Stomach (tissue), 9 donors: ENCODE measurements around the gene CSMD2. TPM values are rescaled to one million over a fixed set of nuclear protein-coding genes. Genes with fewer than 3 reads are reported as not detected.

Experiments
- DNase-seq, 2 donors: peaks; one replicate each; pipeline versions ENCODE4 v3.0.0 to v3.0.0-alpha.2; 2013 to 2019
- H3K27ac ChIP-seq, 5 donors: fragments of 200-600 bp in 4 of 5; sonication (generic) in 4 of 5; one replicate each; pipeline ENCODE4 v1.5.1; 2013 to 2019; ENCODE audit warnings: mild to moderate bottlenecking in 1 of 5, moderate library complexity in 1 of 5
- H3K27me3 ChIP-seq, 3 donors: fragments of 200-600 bp; sonication (generic); one replicate each; pipeline ENCODE4 v1.5.1; 2017 to 2019; ENCODE audit warnings: mixed run types in 1 of 3
- H3K36me3 ChIP-seq, 4 donors: fragments of 200-600 bp; sonication (generic); 1 replicate in 3 of 4; 2 replicates in 1 of 4; pipeline ENCODE4 v1.5.1; 2016 to 2019
- H3K4me1 ChIP-seq, 4 donors: fragments of 200-600 bp; sonication (generic); one replicate each; pipeline ENCODE4 v1.5.1; 2016 to 2019
- H3K4me3 ChIP-seq, 4 donors: fragments of 200-600 bp; sonication (generic) in 3 of 4; one replicate each; pipeline ENCODE4 v1.5.1; 2016 to 2019; ENCODE audit warnings: mild to moderate bottlenecking in 1 of 4
- H3K9me3 ChIP-seq, 4 donors: fragments of 200-600 bp; sonication (generic); one replicate each; pipeline ENCODE4 v1.5.1; 2016 to 2019
- CTCF ChIP-seq, 7 experiments: fragments of 450-650 bp in 4 of 7; fragments of 200-600 bp in 3 of 7; sonication (generic) in 3 of 7; IDR thresholded peaks; one replicate each; pipeline ENCODE4 v1.5.1; 2016 to 2019; ENCODE audit warnings: antibody characterized with exemption in 7 of 7, control low read depth in 2 of 7, mild to moderate bottlenecking in 1 of 7
- EP300 ChIP-seq: sonication (generic); formaldehyde crosslinking; IDR thresholded peaks from one replicate; pipeline ENCODE4 v1.6.1; 2017; ENCODE audit warnings: antibody characterized with exemption
- POLR2A ChIP-seq, 4 donors: fragments of 450-650 bp; IDR thresholded peaks; one replicate each; pipeline ENCODE4 v1.6.1; 2016; ENCODE audit warnings: antibody characterized with exemption in 4 of 4, control low read depth in 2 of 4, mild to moderate bottlenecking in 1 of 4, moderate library complexity in 1 of 4
- POLR2AphosphoS5 ChIP-seq, 3 donors: sonication (generic); formaldehyde crosslinking; IDR thresholded peaks; one replicate each; pipeline ENCODE4 v1.6.1; 2016; ENCODE audit warnings: antibody characterized with exemption in 3 of 3
- WGBS, 5 donors: extraction: QIAGEN DNeasy Blood & Tissue Kit in 3 of 5; methylation state at CpG; one replicate each; pipeline versions ENCODE4 v1.1.5 to v1.1.7; 2013 to 2018; 5-methylcytosine and 5-hydroxymethylcytosine counted together
- intact Hi-C: fragments of 100-400 bp; cut with DNase I; formaldehyde crosslinking; loops from one replicate; pipeline ENCODE4 v1.15.1; 2023; ENCODE audit warnings: low total_unique reads
- polyA plus RNA-seq, 3 donors: library from polyadenylated mRNA; stranded (reverse); fragments of 200-250 nt; gene quantifications; one replicate each; pipeline ENCODE4 v1.2.3, GENCODE V29; 2013
- total RNA-seq, 5 donors: library from RNA; depleted of rRNA; stranded (reverse); fragments of >200 nt; gene quantifications; one replicate each; pipeline versions ENCODE4 v1.1.0 to v1.2.3, GENCODE V29; 2014 to 2016
- donor health status: healthy with polysubstance abuse.
- donor health status: Bipolar disorder and iron deficiency.
- donor health status: healthy.

CSMD2 gene
- total and polyA plus RNA-seq, 8 donors, result 0.10 to 3.5 (median 0.37) TPM; not detected in 1

DNA sequence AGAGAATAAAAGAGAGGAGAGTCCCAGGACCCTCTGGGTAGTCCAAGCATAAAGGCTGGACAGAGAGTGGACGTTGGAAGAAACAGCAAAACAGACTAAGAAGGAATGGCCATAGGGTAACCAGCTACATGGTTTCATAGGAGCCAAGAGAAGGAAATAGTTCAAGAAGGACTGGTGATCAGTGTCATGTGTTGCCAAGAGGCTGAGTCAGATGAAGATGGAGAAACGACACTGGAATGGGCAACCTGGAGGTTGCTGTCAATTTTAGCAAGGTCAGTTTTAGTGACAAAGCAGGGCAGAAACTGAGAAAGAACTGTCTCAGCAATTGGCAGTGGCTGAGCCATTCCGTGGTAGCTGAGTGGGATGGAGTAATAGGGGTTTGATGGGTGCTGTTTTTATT, 259.8 kb downstream of the CSMD2 start:
- DNase-seq, result no peak
- Histone ChIP-seq H3K27me3 (peaks cover 0 to 4% (median 0%) of the 10 kb centered on the region in 3 donors), H3K27ac (no peak overlapping the region), H3K4me3 (no peak overlapping the region), H3K9me3 (no peaks in the 10 kb centered on the region), H3K36me3 (no peaks in the 10 kb centered on the region), H3K4me1 (peaks cover 9 to 12% (median 10%) of the 10 kb centered on the region in 4 donors)
- TF ChIP-seq POLR2A (IDR thresholded peaks at IDR 0.05), result no peak
- no peak for TF ChIP-seq CTCF (IDR thresholded peaks at IDR 0.05)
- no peak for TF ChIP-seq POLR2AphosphoS5 (IDR thresholded peaks at IDR 0.05)
- TF ChIP-seq EP300, result no peak
- 60 to 74% (median 67%) methylated on average over 3 of the region's 3 CpGs for WGBS, 5 donors
- intact Hi-C loops, result no loop called here

- H3K36me3 ChIP-seq, result no peaks in the 10 kb centered on the region
- peaks cover 0 to 4% (median 0%) of the 10 kb centered on the region in 3 donors for H3K27me3 ChIP-seq
- H3K4me3 ChIP-seq, result no peak overlapping the region
- intact Hi-C loops, result no loop called here
- no peak for TF ChIP-seq EP300
- peak in 1 of 3 donors; percentile 19 for TF ChIP-seq POLR2AphosphoS5 (IDR thresholded peaks at IDR 0.05)
- no peak for TF ChIP-seq CTCF (IDR thresholded peaks at IDR 0.05)
- no peak for TF ChIP-seq POLR2A (IDR thresholded peaks at IDR 0.05)
- H3K27ac ChIP-seq, result peak overlapping the region in 1 of 5 donors; percentile 18
- no peaks in the 10 kb centered on the region for H3K9me3 ChIP-seq
- peaks cover 9 to 12% (median 10%) of the 10 kb centered on the region in 4 donors for H3K4me1 ChIP-seq
- DNase-seq, result no peak
- WGBS, 5 donors, result 6 to 11% (median 9%) methylated on average over 2 of the region's 2 CpGs
Observed at GRCh38 chr1:33903210-33903589, 261.8 kb downstream of the CSMD2 start.

DNA sequence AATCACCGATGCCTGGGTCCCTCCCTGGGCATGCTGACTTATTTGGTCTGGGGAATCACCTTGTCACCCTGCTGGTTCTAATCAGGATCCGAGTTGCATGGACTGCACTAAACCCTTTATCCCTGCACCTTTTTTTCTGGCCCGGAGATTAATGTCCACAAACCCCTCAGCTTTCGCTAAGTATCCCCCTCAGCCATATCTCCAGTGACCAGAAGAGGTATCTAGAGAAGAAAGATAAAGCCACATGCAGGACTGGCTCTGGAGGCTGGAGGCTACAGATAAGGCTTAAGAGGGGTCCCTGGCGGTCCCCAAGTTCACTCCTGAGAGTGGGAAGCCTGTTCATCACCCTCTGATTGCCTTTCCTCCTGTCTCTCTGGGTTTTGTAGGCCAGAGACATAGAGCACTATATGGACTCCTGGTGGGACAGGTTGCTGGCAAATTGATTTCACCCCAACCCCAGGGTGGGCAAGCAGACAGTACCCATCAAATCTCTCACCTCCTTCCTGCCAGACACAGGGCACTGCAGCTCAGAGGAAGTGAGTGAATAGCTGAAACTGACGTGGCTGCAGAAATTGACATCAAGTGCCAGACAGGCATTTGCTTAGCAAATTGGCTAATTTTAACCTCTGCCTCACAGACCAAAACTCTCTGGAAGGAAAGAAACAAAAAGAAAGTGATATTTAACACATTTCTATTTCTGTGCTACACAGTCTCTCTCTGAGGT, 262.4 kb downstream of the CSMD2 start:
- intact Hi-C loops, result no loop called here
- no peak for TF ChIP-seq POLR2A (IDR thresholded peaks at IDR 0.05)
- 33 to 53% (median 44%) methylated on average over 5 to 6 of the region's 6 CpGs for WGBS, 5 donors
- no peaks in the 10 kb centered on the region for H3K36me3 ChIP-seq
- no peak overlapping the region for H3K4me3 ChIP-seq
- no peak for DNase-seq
- no peaks in the 10 kb centered on the region for H3K9me3 ChIP-seq
- H3K27ac ChIP-seq, result peak overlapping the region in 2 of 5 donors; percentile 4 to 18
- peaks cover 9 to 12% (median 10%) of the 10 kb centered on the region in 4 donors for H3K4me1 ChIP-seq
- peaks cover 0 to 4% (median 0%) of the 10 kb centered on the region in 3 donors for H3K27me3 ChIP-seq

DNA sequence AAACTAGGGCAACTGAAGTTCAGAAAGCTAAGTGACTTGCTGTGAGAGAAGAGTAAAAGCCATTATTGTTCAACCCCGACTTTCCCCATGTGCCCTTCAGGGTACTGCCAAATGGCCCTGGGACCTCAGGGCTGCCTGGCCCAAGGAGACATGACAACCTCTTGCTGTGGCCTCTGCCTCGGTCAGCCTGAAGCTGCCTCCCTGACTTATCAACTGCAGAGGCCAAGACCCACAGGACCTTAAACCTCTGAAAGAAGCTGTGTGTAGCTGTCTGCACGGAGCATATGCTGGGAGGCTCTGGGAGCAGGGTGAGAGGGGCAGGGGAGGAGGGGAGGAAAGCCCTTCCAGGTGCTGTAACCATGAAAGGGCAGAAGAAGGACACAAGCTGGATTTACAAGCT, 265.3 kb downstream of the CSMD2 start:
- H3K27me3 ChIP-seq, result peaks cover 0 to 4% (median 0%) of the 10 kb centered on the region in 3 donors
- no peak overlapping the region for H3K27ac ChIP-seq
- H3K4me1 ChIP-seq, result peaks cover 9 to 12% (median 10%) of the 10 kb centered on the region in 4 donors
- no peaks in the 10 kb centered on the region for H3K36me3 ChIP-seq
- intact Hi-C loops, result no loop called here
- TF ChIP-seq POLR2A (IDR thresholded peaks at IDR 0.05), result no peak
- TF ChIP-seq CTCF (IDR thresholded peaks at IDR 0.05), result no peak
- TF ChIP-seq EP300, result no peak
- TF ChIP-seq POLR2AphosphoS5 (IDR thresholded peaks at IDR 0.05), result no peak
- H3K4me3 ChIP-seq, result no peak overlapping the region
- no peak for DNase-seq
- H3K9me3 ChIP-seq, result no peaks in the 10 kb centered on the region
- WGBS, 5 donors, result 43 to 71% (median 58%) methylated on average over 3 of the region's 3 CpGs

DNA sequence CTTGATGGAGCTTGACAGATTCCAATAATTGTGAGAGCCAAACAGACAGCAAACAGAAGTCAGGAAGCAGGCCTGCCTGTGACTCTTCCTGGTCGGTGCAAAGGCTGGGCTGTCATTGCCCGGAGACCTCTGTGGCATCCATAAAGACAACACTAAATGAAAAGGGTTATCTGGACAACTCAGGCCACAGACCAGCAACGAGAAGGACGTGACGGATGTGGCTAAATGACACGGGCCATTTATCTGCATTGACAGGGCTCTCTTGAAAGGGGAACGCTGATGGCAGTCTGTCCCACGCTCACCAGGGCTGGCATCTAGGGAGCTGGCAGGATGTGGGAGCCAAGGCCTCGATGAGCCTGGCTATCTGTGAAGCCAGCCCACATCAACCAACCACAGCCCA, 266.1 kb downstream of the CSMD2 start:
- H3K27ac ChIP-seq, result no peak overlapping the region
- intact Hi-C loops, result no loop called here
- TF ChIP-seq POLR2A (IDR thresholded peaks at IDR 0.05), result no peak
- TF ChIP-seq EP300, result no peak
- no peak for TF ChIP-seq POLR2AphosphoS5 (IDR thresholded peaks at IDR 0.05)
- no peak for TF ChIP-seq CTCF (IDR thresholded peaks at IDR 0.05)
- H3K9me3 ChIP-seq, result no peaks in the 10 kb centered on the region
- peaks cover 9 to 12% (median 10%) of the 10 kb centered on the region in 4 donors for H3K4me1 ChIP-seq
- H3K4me3 ChIP-seq, result no peak overlapping the region
- H3K36me3 ChIP-seq, result no peaks in the 10 kb centered on the region
- DNase-seq, result no peak
- WGBS, 5 donors, result 62 to 76% (median 66%) methylated on average over 9 of the region's 9 CpGs
- H3K27me3 ChIP-seq, result peaks cover 0 to 4% (median 0%) of the 10 kb centered on the region in 3 donors
